CD14-positive monocyte (primary cell): ENCODE measurements around the gene HBD. TPM values are rescaled to one million over a fixed set of nuclear protein-coding genes. Genes with fewer than 3 reads are reported as not detected.

ENCODE experiments used
- DNase-seq, 3 donors: peaks; one replicate each; pipeline ENCODE4 v3.0.0-alpha.2; 2011 to 2022
- H2AFZ ChIP-seq: 2 replicates; pipeline ENCODE4 v1.6.0; 2012; ENCODE audit warnings: mild to moderate bottlenecking, low read depth, low read length, inconsistent platforms; ENCODE audit not compliant: insufficient read depth, poor library complexity, severe bottlenecking
- H3K27ac ChIP-seq, 2 donors: 1 replicate in 1 of 2; 2 replicates in 1 of 2; pipeline ENCODE4 v1.5.1; 2012 to 2013; ENCODE audit warnings: low read length in 2 of 2, control low read depth in 1 of 2, inconsistent platforms in 1 of 2, low read depth in 1 of 2, mild to moderate bottlenecking in 1 of 2
- H3K27me3 ChIP-seq, 2 donors: one replicate each; pipeline versions ENCODE4 v1.6.0 to v1.6.1; 2011 to 2013; ENCODE audit warnings: low read length in 2 of 2; ENCODE audit not compliant: control insufficient read depth in 2 of 2, insufficient read depth in 2 of 2
- H3K36me3 ChIP-seq, 2 donors: replicated peaks in 1 of 2; 1 replicate in 1 of 2; 2 replicates in 1 of 2; pipeline versions ENCODE4 v1.5.1 to v1.6.1; 2012 to 2013; ENCODE audit warnings: low read length in 2 of 2, control low read depth in 1 of 2, inconsistent platforms in 1 of 2, mild to moderate bottlenecking in 1 of 2; ENCODE audit not compliant: insufficient read depth in 2 of 2, control insufficient read depth in 1 of 2
- H3K4me1 ChIP-seq, 2 donors: 1 replicate in 1 of 2; 2 replicates in 1 of 2; pipeline versions ENCODE4 v1.5.1 to v1.6.1; 2012 to 2013; ENCODE audit warnings: low read length in 2 of 2, control low read depth in 1 of 2, inconsistent platforms in 1 of 2, mild to moderate bottlenecking in 1 of 2, moderate library complexity in 1 of 2; ENCODE audit not compliant: insufficient read depth in 2 of 2, control insufficient read depth in 1 of 2
- H3K4me2 ChIP-seq: replicated peaks from 2 replicates; pipeline ENCODE3; 2012; ENCODE audit warnings: low read length, moderate library complexity, mild to moderate bottlenecking; ENCODE audit not compliant: poor library complexity, severe bottlenecking; ENCODE audit errors: extremely low read depth
- H3K4me3 ChIP-seq, 3 experiments: fragments of 200-600 bp in 1 of 3; sonication (generic) in 1 of 3; replicated peaks in 1 of 3; 1 replicate in 2 of 3; 2 replicates in 1 of 3; pipeline ENCODE4 v1.5.1; 2011 to 2013; ENCODE audit warnings: low read length in 3 of 3, mild to moderate bottlenecking in 3 of 3, control low read depth in 2 of 3, low read depth in 2 of 3, inconsistent platforms in 1 of 3, moderate library complexity in 1 of 3
- H3K79me2 ChIP-seq: 2 replicates; pipeline ENCODE4 v1.6.0; 2012; ENCODE audit warnings: mild to moderate bottlenecking, control low read depth, inconsistent platforms, low read length, moderate library complexity; ENCODE audit not compliant: insufficient read depth
- H3K9ac ChIP-seq: 2 replicates; pipeline ENCODE4 v1.6.0; 2017; ENCODE audit warnings: low read length, mild to moderate bottlenecking; ENCODE audit not compliant: insufficient read depth, poor library complexity, severe bottlenecking
- H3K9me3 ChIP-seq, 2 donors: replicated peaks in 1 of 2; 1 replicate in 1 of 2; 2 replicates in 1 of 2; pipeline versions ENCODE4 v1.5.1 to v1.6.1; 2012 to 2013; ENCODE audit warnings: low read length in 2 of 2, control low read depth in 1 of 2; ENCODE audit not compliant: control insufficient read depth in 1 of 2, insufficient read depth in 1 of 2
- H4K20me1 ChIP-seq: 2 replicates; pipeline ENCODE4 v1.6.0; 2012; ENCODE audit warnings: mild to moderate bottlenecking, low read length, control low read depth, moderate library complexity; ENCODE audit not compliant: insufficient read depth
- H3K27ac Mint-ChIP-seq, 7 donors: one replicate each; pipeline ENCODE4 v1.8.0; 2020; ENCODE audit warnings: mild to moderate bottlenecking in 7 of 7, mixed read lengths in 7 of 7, moderate library complexity in 6 of 7, inconsistent platforms in 2 of 7
- H3K27me3 Mint-ChIP-seq, 3 donors: one replicate each; pipeline ENCODE4 v1.8.0; 2021 to 2022; ENCODE audit warnings: low read depth in 3 of 3, mild to moderate bottlenecking in 3 of 3, mixed read lengths in 3 of 3, moderate library complexity in 3 of 3, inconsistent platforms in 1 of 3
- H3K36me3 Mint-ChIP-seq, 2 donors: one replicate each; pipeline ENCODE4 v1.8.0; 2020; ENCODE audit warnings: mixed read lengths in 2 of 2, inconsistent platforms in 1 of 2, mild to moderate bottlenecking in 1 of 2
- H3K4me1 Mint-ChIP-seq: one replicate; pipeline ENCODE4 v1.8.0; 2020; ENCODE audit warnings: mild to moderate bottlenecking, mixed read lengths
- H3K4me3 Mint-ChIP-seq, 2 donors: one replicate each; pipeline ENCODE4 v1.8.0; 2020; ENCODE audit warnings: mild to moderate bottlenecking in 2 of 2, mixed read lengths in 2 of 2, moderate library complexity in 1 of 2
- H3K9me3 Mint-ChIP-seq, 7 donors: one replicate each; pipeline ENCODE4 v1.8.0; 2020 to 2022; ENCODE audit warnings: mixed read lengths in 7 of 7, mild to moderate bottlenecking in 6 of 7, moderate library complexity in 6 of 7, inconsistent platforms in 2 of 7
- WGBS: methylation state at CpG from one replicate; pipeline ENCODE4 v1.1.5; 2013; ENCODE audit warnings: missing lambda C conversion rate; ENCODE audit not compliant: insufficient coverage; 5-methylcytosine and 5-hydroxymethylcytosine counted together
- intact Hi-C, 2 donors: fragments of 100-400 bp; cut with micrococcal nuclease; formaldehyde crosslinking; loops; one replicate each; pipeline versions ENCODE4 v1.15.0 to v1.15.1; 2023
- polyA plus RNA-seq, 3 donors: library from polyadenylated mRNA; depleted of rRNA in 1 of 3; unstranded in 2 of 3; stranded (reverse) in 1 of 3; fragments of 300-500 nt in 2 of 3; fragments of >200 nt in 1 of 3; fragmentation: Illumina TruSeq in 2 of 3; gene quantifications; 1 replicate in 2 of 3; 2 replicates in 1 of 3; pipeline ENCODE4 v1.2.3, GENCODE V29; 2012 to 2021
- TF ChIP-seq, protein P1 (sequence below): fragments of 200-600 bp; IDR thresholded peaks from one replicate; pipeline ENCODE4 v1.8.0; 2022; ENCODE audit warnings: antibody characterized with exemption, mild to moderate bottlenecking

Gene HBD
- polyA plus RNA-seq, 3 donors = not detected

DNA sequence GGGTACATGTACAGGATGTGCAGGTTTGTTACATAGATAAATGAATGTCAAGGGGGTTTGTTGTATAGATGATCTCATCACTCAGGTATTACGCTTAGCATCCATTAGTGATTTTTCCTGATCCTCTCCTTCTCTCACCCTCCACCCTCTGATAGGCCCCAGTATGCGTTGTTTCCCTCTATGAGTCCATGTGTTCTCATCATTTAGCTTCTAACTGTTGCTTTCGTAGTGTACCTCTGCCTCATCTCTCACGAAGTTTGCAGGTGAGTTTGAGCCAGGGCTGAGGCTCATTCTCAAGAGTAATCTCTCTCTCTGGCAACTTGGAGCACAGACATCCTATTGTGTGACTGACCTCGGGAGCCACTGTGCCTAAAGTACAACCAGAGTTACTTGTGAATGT, 40.1 kb upstream of the HBD start:
- Histone ChIP-seq H2AFZ (no peak overlapping the region), H3K4me3 (no peak overlapping the region), H4K20me1 (no peaks in the 10 kb centered on the region), H3K27me3 (no peaks in the 10 kb centered on the region), H3K27ac (no peak overlapping the region), H3K9me3 (no peaks in the 10 kb centered on the region), H3K79me2 (no peaks in the 10 kb centered on the region), H3K4me1 (no peaks in the 10 kb centered on the region), H3K4me2 (no peak overlapping the region), H3K9ac (no peak overlapping the region), H3K36me3 (no peaks in the 10 kb centered on the region)
- Mint-ChIP-seq H3K4me3 (no peak overlapping the region), H3K27ac (no peak overlapping the region), H3K4me1 (no peaks in the 10 kb centered on the region), H3K27me3 (no peaks in the 10 kb centered on the region), H3K9me3 (peaks cover 0 to 2% (median 0%) of the 10 kb centered on the region in 7 donors), H3K36me3 (no peaks in the 10 kb centered on the region)
- TF ChIP-seq, protein P1, sequence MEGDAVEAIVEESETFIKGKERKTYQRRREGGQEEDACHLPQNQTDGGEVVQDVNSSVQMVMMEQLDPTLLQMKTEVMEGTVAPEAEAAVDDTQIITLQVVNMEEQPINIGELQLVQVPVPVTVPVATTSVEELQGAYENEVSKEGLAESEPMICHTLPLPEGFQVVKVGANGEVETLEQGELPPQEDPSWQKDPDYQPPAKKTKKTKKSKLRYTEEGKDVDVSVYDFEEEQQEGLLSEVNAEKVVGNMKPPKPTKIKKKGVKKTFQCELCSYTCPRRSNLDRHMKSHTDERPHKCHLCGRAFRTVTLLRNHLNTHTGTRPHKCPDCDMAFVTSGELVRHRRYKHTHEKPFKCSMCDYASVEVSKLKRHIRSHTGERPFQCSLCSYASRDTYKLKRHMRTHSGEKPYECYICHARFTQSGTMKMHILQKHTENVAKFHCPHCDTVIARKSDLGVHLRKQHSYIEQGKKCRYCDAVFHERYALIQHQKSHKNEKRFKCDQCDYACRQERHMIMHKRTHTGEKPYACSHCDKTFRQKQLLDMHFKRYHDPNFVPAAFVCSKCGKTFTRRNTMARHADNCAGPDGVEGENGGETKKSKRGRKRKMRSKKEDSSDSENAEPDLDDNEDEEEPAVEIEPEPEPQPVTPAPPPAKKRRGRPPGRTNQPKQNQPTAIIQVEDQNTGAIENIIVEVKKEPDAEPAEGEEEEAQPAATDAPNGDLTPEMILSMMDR = no peak
- DNase-seq = no peak
- WGBS = 100% methylated on average over 3 of the region's 5 CpGs
- intact Hi-C loops = no loop called here

DNA sequence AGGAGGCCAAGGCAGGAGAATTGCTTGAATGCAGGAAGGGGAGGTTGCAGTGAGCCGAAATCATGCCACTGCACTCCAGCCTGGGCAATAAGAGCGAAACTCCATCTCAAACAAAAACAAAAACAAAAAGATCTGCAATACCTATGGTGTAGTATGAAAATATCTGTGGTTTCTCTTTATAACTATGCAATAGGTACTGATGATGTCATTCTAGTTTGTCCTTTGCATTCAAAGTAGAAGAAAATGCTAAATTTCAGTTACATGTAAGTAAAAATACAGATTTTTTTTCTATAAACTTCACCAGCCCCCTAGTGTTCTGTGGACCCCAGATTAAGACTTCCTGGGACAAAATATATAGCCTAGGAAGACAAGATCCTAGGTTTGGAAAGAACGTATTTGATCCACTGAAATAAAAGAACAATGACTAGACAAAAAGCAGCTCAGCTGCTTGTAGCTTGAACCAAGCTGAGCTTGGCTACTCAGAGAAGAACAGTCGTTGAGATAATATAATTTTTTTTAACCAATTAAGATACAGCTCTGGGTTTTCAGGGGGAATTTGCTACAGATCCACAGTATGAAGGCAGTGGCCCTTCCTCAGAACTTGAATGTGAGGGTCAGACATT, 38.2 kb upstream of the HBD start:
- Mint-ChIP-seq H3K27ac (no peak overlapping the region), H3K4me3 (no peak overlapping the region), H3K36me3 (no peaks in the 10 kb centered on the region), H3K9me3 (peaks cover 0 to 2% (median 0%) of the 10 kb centered on the region in 7 donors), H3K4me1 (no peaks in the 10 kb centered on the region), H3K27me3 (no peaks in the 10 kb centered on the region)
- Histone ChIP-seq H2AFZ (no peak overlapping the region), H3K9me3 (no peaks in the 10 kb centered on the region), H3K4me2 (no peak overlapping the region), H3K9ac (no peak overlapping the region), H3K27ac (no peak overlapping the region), H3K4me3 (no peak overlapping the region), H4K20me1 (no peaks in the 10 kb centered on the region), H3K4me1 (no peaks in the 10 kb centered on the region), H3K27me3 (no peaks in the 10 kb centered on the region), H3K36me3 (no peaks in the 10 kb centered on the region), H3K79me2 (no peaks in the 10 kb centered on the region)
- DNase-seq = no peak
- intact Hi-C loops = no loop called here
- 100% methylated on average over 1 of the region's 4 CpGs for WGBS
- TF ChIP-seq, protein P1 = no peak
